ENCODE results near the gene KIRREL2.

Gene KIRREL2

DNA sequence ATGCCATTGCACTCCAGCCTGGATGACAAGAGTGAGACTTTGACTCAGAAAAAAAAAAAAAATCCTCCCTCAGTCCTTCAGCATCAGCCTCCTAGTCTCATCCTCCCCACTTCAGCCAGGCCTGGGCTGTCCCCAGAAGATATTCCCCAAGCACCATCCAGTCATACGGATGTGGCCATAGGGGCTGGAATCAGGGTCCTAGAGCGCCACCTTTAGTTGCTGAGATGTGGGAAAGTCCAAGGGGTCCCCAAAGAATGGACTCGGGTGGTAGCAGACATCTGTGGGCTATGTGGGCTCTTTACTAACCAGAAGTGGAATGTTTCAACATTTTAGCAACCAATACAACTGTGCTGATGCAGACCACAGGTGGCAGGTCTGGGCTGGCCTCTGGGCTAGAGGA, 54.5 kb downstream of the KIRREL2 start:
- DNase-seq (ENCODE audit: low read depth) = no peak
- TF ChIP-seq, protein P1, sequence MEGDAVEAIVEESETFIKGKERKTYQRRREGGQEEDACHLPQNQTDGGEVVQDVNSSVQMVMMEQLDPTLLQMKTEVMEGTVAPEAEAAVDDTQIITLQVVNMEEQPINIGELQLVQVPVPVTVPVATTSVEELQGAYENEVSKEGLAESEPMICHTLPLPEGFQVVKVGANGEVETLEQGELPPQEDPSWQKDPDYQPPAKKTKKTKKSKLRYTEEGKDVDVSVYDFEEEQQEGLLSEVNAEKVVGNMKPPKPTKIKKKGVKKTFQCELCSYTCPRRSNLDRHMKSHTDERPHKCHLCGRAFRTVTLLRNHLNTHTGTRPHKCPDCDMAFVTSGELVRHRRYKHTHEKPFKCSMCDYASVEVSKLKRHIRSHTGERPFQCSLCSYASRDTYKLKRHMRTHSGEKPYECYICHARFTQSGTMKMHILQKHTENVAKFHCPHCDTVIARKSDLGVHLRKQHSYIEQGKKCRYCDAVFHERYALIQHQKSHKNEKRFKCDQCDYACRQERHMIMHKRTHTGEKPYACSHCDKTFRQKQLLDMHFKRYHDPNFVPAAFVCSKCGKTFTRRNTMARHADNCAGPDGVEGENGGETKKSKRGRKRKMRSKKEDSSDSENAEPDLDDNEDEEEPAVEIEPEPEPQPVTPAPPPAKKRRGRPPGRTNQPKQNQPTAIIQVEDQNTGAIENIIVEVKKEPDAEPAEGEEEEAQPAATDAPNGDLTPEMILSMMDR (IDR thresholded peaks at IDR 0.05; ENCODE audit: insufficient read depth, low read depth, low read length, missing control alignments) = no peak
- H3K4me3 ChIP-seq (ENCODE audit: low read depth, low read length) = no peak overlapping the region

DNA sequence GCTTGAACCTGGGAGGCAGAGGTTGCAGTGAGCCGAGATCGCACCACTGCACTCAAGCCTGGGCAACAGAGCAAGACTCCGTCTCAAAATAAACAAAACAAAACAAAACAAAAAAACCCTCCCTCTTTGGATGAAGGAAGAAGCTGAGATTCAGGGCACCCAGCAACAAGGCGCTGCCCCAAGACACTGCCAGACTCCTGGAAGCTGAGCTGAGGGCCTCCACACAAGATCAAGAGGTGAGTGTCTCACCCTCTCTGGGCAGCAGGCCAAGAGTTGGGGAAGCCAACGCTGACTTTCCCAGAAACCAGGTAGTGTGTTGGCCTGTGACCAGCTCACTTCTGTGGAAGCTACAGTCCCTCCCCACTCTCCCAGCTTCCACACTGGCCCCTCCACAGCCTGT, 55.1 kb downstream of the KIRREL2 start:
- no peak overlapping the region for H3K4me3 ChIP-seq (ENCODE audit: low read depth, low read length)
- TF ChIP-seq, protein P1 (IDR thresholded peaks at IDR 0.05; ENCODE audit: insufficient read depth, low read depth, low read length, missing control alignments) = no peak
- DNase-seq (ENCODE audit: low read depth) = no peak

DNA sequence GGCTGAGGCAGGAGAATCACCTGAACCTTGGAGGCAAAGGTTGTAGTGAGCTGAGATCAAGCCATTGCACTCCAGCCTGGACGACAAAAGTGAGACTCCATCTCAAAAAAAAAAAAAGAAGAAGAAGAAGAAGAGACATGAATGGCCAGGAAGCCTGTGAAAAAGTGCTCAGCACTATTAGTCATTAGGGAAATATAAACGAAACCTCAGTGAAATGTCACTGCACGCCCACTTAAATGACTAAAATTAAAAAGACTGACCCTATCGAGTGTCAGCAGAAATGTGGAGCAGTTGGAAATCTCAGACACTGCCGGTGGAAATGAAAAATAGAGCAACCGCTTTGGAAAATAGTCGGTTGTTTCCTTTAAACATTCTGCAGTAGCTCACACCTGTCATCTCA, 56.9 kb downstream of the KIRREL2 start:
- peak; percentile 50 for DNase-seq (ENCODE audit: low read depth)
- TF ChIP-seq, protein P1 (IDR thresholded peaks at IDR 0.05; ENCODE audit: insufficient read depth, low read depth, low read length, missing control alignments) = no peak
- no peak overlapping the region for H3K4me3 ChIP-seq (ENCODE audit: low read depth, low read length)

DNA sequence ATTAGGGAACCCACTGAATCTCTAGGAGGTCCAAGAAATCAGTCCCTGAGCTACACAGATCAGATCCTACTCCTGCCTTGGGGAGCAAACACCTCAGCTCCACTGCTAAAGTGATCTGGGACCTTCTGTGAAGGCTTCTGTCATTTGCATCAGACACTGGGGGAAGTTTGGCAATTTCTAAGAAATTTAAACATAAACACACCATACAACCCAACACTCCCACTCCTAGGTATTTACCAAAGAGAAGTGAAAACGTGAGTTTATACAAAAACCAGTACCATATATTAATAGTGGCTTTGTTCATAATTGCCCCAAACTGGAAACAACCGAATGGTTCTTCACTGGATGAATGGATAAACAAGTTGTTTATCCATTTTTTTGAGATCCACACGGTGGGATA, 58.7 kb downstream of the KIRREL2 start:
- TF ChIP-seq, protein P1 (IDR thresholded peaks at IDR 0.05; ENCODE audit: insufficient read depth, low read depth, low read length, missing control alignments) = no peak

More for the DNA sequence above, 58.7 kb downstream of the KIRREL2 start:
- no peak overlapping the region for H3K4me3 ChIP-seq (ENCODE audit: low read depth, low read length)
- no peak for DNase-seq (ENCODE audit: low read depth)

All from GM12865 (cell line).